ENCODE data around the gene FAM76B.

The FAM76B gene

GRCh38 chr11:95728094-95728493 lies 61.5 kb downstream of the FAM76B start:
- DNase-seq, result no peak

DNA sequence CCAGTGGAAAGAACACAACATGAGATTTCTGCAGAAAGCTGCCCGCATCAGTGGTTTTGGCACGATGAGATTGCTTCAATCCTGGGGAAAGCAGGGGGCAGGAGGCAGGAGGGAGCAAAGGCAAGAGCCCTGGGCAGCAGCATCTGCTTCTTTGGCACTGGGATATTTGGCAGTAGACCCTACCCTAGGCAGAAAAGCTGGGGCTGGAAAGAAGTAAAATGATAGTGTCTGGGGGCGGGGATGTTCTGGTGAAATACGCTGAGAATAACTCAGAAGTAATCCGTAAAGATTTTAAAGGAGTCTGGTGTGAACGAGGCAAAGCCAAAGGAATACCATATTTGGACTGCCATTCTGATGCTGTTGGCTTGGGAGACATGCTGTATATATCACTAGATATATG lies 62.0 kb downstream of the FAM76B start:
- no peak for DNase-seq

DNA sequence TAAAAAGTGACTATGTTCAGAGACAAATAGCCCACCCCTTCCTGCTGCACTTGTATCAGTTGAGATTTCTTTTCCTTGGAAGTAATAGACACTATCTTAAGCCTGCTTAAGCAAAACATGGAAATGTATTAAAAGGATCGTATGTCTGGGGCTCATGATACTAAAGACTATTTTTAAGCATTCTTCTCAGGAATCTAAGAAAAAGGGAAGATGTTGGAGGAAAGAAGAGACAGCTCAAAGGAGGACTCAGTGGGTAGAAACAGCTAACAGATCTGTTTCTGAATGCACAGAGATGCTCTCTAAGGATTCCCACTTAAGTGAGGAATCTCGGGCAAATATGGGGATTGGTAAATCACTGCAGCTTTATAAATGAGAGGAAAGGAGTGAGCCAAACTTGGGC lies 62.5 kb downstream of the FAM76B start:
- DNase-seq, result no peak

GRCh38 chr11:95725196-95725595 lies 64.4 kb downstream of the FAM76B start:
- no peak for DNase-seq

GRCh38 chr11:95723361-95723942 lies 66.1 kb downstream of the FAM76B start:
- DNase-seq, result no peak

DNA sequence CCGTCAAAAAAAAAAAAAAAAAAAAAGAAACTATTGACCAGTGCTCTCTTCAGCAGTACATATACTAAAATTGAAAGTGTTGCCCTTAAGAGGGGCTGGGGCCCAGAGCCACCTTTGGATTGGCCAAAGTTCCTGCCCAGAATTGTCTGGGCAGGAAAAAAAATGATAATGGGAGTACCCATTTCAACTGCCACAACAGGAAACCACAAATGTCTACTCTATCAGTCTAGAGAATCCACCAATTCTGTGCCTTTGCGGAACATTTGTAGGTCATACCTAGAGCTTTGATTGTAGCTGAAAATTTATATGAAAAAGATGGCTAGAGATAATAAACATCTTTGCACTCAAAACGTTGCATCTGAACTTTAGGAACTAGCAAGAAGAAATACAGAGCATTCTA lies 69.4 kb downstream of the FAM76B start:
- no peak for DNase-seq

Data from NCI-H226 (cell line).